GM18867 (cell line): ENCODE results near the gene KIF11.

Experiments used
- ATAC-seq: cut with Tn5 transposase; IDR thresholded peaks from one replicate; pipeline ENCODE4 v1.9.1; 2021; ENCODE audit warnings: mild to moderate bottlenecking, moderate library complexity; ENCODE audit not compliant: unreplicated experiment

KIF11 gene

DNA sequence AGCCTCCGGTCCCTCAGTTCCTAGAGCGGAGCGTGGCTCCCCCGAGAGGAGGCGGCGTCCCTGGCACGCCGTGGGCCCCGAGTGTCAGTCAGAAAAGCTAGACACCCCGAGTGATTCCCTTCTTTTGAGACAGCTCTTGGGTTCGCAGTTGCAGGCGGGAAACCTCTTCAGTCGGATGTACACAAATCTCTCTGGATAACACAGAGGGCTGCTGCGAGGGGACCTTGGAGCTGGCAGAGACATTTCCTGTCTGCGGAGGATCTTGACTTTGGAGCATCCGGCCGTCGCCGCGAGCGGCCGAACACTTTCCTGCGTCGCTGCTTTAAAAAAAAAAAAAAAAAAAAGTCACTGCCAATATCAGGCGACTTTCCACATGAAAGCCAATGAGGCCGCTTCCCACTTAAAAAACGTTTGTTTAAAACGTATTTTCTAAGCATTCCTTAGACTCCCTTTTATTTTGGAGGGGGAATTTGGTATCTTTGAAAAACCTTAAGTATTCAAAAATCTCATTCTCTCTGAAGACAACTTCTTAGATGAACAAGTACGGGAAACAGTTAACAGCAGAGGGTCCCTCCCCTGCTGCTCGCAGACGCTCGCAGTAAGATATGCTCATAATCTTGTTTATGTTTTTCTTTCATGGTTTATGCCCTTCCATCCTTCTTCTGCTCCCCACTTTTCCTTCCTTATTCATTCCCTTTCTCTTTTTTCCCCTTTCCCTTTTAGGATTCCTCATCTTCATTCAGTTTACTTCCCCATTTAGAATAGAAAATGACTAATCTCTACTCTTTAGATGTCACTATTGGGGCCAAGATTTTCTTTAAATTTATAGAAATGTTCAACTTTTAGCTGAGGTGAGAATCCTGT is 106.8 kb downstream of the KIF11 start:
- ATAC-seq, result no peak

DNA sequence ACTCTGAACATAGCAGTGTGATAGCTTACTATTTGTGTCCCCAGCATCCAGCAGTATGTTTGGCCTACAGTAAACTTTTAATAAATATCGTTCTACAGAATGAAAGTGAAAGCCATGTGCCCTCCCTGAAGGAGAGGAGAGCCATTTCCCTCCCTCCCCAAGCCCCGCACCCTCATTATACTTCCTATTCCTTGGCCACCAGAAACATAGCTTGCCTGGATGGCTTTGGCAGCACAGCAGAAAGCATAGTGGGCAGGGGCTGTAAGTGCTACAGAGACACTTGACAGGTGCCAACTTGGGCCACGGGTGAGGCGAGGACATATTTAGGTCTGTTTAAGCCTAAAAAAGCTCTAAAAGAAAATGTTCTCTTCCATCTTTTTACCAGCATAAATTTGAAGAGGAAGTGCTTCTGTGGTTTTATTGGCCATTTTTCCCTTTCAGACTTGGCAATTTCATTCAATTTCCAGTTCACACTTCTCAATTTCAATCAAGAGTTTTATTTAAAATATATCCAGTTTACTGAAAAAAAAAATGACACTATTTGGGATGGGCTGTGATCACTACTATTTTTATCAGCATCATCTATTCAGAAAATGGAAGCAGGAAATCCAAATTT is 109.5 kb downstream of the KIF11 start:
- no peak for ATAC-seq
